COLO668 (cell line): ENCODE measurements around the gene PBX2.
"Not testable (repeated sequence)": the region's sequence is repeated elsewhere in the genome, so short reads cannot be mapped to it uniquely, and the experiment has no call there.

Experiments used
- DNase-seq: peaks from one replicate; lab custom pipeline; 2025; ENCODE audit not compliant: unreplicated experiment; lab: John Stamatoyannopoulos, UW

Gene PBX2

DNA sequence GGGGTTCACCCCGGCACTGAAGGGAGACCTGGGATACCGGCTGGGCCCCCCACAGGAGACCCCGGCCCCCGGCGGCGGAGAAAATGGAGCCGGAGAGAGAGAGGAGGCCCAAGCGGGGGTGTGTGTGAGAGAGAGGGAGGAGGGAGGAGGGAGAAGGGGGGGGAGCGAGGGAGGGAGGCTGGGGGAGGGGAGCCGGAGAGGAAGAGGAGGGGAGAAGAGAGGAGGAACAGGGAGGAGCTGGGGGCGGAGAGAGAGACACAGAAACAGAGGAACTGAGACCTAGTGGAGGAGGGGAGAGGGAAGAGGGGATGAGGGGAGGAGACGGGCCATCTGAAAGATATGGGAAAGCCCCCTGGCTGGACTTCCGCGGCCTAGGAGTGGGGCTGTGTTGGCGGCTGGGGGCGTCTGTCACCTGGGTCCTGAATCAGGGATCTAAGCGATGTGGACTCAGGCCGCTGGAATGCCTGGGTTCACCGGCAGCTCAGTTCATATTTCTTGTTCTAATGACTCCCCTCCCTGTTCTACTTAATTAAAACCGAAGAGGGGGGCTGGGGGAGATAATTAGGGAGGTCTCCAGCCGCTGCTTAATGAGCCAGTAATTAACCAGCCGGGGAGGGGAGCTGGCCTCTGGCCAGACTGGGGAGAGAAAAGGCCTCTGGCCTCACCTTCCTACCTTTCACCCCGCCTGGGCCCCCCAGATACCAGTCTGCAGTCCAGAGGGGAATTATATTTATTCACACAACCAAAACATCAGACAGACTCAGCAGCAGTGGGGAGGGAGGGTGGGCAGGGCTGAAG is at the start of gene PBX2:
PBX2 (minus strand) TSS at position 149 of the 798 bp plus-strand sequence. CDS start 287 bp downstream, outside the sequence.
- DNase-seq, result peak; percentile 64

- no peak for DNase-seq
Observed at GRCh38 chr6:32239462-32239861, 49.5 kb upstream of the PBX2 start.

DNA sequence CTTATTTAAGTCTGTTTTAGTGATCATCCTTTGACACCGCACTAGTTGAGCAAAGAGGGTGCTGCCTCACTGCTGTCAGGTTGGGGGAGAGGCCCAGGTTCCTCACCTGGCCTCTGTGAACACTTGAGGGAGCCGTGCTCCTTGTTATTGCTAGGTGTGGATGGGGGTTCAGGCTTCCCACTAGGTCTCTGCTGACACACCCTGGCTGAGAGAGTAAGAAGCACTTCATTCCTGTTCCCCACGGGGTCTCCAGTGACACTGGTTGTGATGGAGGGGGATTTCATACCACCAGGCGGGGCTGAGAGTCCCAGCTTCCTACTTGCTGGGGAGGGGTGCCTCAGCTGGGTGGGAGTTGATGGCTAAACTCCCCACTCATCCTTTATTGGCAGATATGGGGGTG is 44.9 kb upstream of the PBX2 start:
- DNase-seq, result no peak

DNA sequence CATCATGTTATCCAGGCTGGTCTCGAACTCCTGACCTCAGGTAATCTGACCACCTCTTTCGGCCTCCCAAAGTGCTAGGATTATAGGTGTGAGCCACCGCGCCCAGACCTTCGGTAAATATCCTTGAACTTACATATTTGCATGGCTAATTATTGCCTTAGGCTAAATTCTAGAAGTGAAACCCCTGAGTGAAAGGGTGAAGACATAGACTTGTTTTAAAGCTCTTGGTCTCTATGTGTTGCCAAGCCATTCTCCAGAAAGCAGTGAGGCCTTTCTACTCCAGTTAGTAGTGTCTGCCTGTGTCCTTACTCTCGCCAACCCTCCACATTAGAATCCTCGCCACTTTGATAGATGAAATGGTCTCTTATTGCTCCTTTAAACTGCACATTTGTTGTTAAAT is 36.4 kb upstream of the PBX2 start:
- no peak for DNase-seq

DNA sequence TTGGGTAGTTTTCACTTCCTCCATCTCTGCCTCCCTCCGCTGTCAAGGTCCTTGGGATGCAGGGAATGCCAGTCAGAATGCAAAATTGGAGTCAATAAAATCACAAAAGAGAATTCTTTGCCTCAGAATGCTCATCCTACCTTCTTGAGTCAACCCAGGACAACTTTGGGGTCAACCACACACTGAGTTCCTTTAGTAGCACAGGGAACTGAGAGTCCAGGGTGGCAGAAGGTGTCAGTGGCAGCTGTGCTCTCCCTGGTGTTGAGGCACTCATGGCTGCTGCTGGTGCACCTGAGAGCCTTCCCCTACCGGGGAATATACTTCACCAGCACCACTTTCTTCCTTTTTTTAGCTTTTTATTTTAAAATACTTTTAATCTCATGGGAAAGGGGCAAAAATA is 34.7 kb upstream of the PBX2 start:
- no peak for DNase-seq

DNA sequence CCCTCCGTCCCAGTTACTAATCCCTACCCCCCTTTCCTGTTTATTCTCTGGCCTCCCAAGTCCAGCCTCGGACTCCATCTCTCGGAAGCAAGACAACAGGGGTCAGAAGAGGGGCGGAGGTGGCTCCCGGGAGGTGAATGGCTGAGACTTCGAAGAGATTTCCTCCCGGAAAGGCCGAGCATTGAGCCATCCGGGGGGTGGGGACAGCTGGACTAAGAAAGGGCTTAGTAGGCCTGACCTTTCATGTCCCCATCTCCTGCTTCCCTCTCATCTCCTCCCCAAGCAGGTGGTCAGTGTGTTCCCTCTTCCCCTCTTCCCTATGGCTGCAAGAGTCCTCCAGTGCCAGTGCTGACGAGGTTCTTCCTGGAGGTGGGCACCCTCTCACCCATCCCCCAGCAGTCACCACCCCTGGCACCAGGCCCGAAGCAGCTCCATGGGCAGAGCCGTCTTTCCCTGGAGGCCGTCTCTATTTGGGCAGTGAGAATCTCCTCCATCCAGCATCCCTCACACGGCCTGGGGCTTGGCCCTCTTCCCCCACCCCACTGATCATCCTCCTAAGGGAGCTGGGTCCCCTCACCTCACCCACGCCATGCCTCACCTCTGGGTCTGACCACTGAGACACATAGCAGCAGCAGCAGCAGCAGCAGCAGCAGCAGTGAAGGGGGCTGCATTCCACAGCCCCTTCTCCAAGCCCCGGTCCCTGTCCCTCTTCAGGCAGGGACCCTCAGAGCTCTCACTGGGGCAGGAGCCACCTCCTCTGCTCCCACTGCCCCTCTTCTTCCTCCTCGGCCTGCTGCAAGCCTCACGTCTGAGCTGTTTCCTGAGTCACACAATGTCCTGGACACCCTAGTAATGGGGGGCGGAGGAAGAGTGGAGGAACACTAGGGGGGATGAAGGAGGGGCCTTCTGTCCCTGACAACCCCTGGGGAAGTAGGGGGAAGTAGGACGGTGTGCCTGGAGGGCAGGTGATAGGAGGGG is 33.5 kb upstream of the PBX2 start, which contains the start of gene NOTCH4:
NOTCH4 (minus strand) TSS at position 810 of the 978 bp plus-strand sequence; CDS start at position 671, 139 bp downstream.
- DNase-seq, result no peak

GRCh38 chr6:32222333-32223230 is 32.6 kb upstream of the PBX2 start:
- no peak for DNase-seq

GRCh38 chr6:32220021-32220420 is 30.0 kb upstream of the PBX2 start:
- DNase-seq, result no peak

- DNase-seq, result no peak
Observed at GRCh38 chr6:32218167-32218566, 28.2 kb upstream of the PBX2 start.

DNA sequence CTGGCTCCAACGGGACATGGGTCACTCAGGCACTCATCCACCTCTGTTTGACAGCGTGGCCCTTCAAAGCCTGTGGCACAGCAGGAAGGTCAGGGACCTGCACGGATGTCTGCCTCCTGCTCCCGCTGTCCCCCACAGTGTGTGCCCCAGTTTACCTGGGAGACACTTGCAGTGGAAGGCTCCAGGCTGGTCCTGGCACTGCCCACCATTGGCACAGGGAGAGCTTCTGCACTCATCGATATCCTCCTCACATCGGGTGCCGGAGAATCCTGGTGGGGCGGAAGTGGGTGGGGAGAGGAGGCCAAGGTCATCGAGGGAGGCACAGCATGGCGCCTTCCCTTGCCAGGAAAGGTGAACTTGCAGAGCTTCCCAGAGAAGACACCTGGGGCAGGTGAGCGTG is 27.0 kb upstream of the PBX2 start:
- no peak for DNase-seq

GRCh38 chr6:32216285-32216684 is 26.3 kb upstream of the PBX2 start:
- no peak for DNase-seq

DNA sequence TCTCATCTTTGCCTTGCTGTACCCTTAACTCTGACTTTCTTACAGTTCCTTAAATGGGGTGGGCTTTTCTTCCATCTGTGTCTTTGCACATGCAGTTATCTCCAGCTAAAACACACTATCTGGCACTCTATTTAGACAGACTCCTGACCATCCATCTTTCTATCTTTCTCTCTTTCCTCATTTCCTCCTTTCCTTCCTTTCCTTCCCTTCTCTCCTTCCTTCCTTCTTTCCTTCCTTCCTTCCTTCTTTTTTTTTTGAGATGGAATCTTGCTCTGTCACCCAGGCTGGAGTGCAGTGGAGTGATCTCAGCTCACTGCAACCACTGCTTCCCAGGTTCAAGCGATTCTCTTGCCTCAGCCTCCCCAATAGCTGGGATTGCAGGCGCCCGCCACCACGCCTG is 25.6 kb upstream of the PBX2 start:
- no peak for DNase-seq

- no peak for DNase-seq
Observed at GRCh38 chr6:32214126-32214525, 24.1 kb upstream of the PBX2 start.

DNA sequence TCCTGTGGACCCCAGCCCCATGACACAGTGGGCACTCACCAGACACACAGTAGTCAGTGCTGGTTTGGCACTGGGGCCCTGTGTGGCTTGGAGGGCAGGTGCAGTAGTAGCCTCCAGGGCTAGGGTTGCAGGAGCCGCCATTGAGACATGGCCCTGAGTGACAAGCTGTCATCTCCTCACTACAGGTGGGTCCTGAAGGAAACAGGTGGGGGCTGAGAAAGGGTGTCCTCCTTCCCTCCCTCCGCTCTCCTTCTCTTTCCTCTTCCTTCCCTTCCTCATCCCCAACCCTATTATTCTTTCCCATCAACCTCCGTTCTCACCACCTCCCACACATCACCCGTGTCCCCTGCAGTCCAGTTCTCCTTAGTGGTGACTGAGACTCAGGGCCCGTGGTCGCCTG is 23.6 kb upstream of the PBX2 start:
- DNase-seq, result no peak

DNA sequence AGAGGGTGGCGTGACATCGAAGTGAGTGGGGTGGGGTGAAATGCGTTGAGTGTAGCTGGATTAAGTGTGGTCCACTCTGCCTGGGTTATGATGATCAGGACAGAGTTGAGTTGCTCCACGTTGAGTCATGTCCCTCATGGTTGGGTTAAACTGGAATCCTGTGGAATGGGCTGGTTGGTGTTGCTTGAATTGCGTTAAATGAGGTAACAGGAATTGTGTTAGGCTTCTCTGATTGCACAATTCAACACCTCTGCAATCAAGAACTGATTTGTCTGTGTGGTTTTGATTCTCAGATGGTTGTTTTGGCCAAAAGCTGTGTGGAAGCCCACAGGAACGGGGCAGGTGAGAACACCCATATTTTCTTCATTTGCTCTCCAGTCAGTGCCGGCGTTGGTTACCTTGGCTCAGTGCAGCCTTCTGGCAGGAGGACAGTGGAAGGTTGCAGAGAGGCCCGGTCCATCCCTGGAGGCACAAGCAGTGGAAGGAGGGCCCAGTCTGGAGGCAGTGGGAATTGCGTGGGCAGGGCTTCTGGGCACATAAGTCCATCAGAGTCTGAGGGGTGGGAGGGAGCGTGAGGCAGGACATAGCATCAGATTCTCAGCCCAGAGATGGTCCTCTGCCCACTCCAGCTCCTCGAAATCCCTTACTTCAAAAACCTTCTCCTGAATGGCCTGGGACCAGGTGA is 22.2 kb upstream of the PBX2 start:
- DNase-seq, result no peak

- DNase-seq, result not testable (repeated sequence)
Observed at GRCh38 chr6:32211432-32211831, 21.4 kb upstream of the PBX2 start.

DNA sequence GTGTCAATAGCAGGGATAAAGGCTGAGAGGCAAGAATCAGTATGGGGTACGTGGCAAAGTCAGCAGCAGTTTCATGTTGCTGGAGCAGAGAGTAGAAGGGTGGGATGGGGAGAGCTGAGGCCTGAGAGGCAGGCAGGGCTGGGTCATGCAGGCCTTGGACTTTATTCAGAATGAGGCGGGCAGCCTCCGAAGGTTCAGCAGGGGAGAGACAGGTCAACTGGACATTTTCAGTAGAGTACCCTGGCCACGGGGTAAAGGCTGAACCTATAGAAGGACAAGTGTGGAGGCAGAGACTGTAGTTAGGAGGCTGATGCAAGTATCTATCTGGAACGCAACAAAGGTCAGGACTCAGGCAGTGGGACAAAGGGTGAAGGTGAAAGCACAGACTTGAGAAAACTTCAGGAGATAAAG is 20.2 kb upstream of the PBX2 start:
- DNase-seq, result no peak

GRCh38 chr6:32208996-32209395 is 19.0 kb upstream of the PBX2 start:
- DNase-seq, result no peak

GRCh38 chr6:32204268-32204715 is 14.3 kb upstream of the PBX2 start:
- no peak for DNase-seq
